Neural cell (in vitro differentiated cells): ENCODE data around the gene CYSRT1. TPM values are rescaled to one million over a fixed set of nuclear protein-coding genes. Genes with fewer than 3 reads are reported as not detected.

Experiments used
- H2AFZ ChIP-seq: fragments of 200-600, 300-800 bp; sonication (generic), shearing (Covaris generic); 2 replicates; pipeline ENCODE4 v1.6.0; 2014; ENCODE audit warnings: low read depth, mild to moderate bottlenecking, antibody characterized with exemption, low read length, moderate library complexity
- H3F3A ChIP-seq: fragments of 200-600 bp; shearing (Covaris generic); 2 replicates; pipeline ENCODE4 v1.6.1; 2016; ENCODE audit warnings: mild to moderate bottlenecking, moderate library complexity, mixed read lengths, antibody characterized with exemption, low read length; ENCODE audit not compliant: insufficient read depth, poor library complexity, severe bottlenecking
- H3K27ac ChIP-seq: fragments of 200-600, 300-800 bp; sonication (generic), shearing (Covaris generic); 2 replicates; pipeline ENCODE4 v1.5.1; 2014; ENCODE audit warnings: mild to moderate bottlenecking, low read length, moderate library complexity
- H3K27me3 ChIP-seq: fragments of 300-800, 200-600 bp; sonication (generic), shearing (Covaris generic); 2 replicates; pipeline ENCODE4 v1.6.0; 2014; ENCODE audit warnings: mild to moderate bottlenecking, low read depth, low read length, moderate library complexity; ENCODE audit not compliant: insufficient read depth
- H3K36me3 ChIP-seq: fragments of 300-800, 200-600 bp; sonication (generic), shearing (Covaris generic); 2 replicates; pipeline ENCODE4 v1.5.1; 2014; ENCODE audit warnings: mild to moderate bottlenecking, antibody characterized with exemption, low read length, moderate library complexity; ENCODE audit not compliant: insufficient read depth
- H3K4me2 ChIP-seq: fragments of 300-800, 200-600 bp; sonication (generic), shearing (Covaris generic); 2 replicates; pipeline ENCODE4 v1.6.0; 2014; ENCODE audit warnings: mild to moderate bottlenecking, low read length
- H3K4me3 ChIP-seq: fragments of 300-800, 200-600 bp; sonication (generic), shearing (Covaris generic); 2 replicates; pipeline ENCODE4 v1.5.1; 2014; ENCODE audit warnings: mild to moderate bottlenecking, low read length, moderate library complexity
- H3K79me2 ChIP-seq: fragments of 200-600 bp; shearing (Covaris generic); replicated peaks from 2 replicates; pipeline ENCODE4 v1.6.0; 2014; ENCODE audit warnings: mild to moderate bottlenecking, low read length, moderate library complexity; ENCODE audit not compliant: insufficient read depth
- H3K9ac ChIP-seq: fragments of 300-800, 200-600 bp; sonication (generic), shearing (Covaris generic); 2 replicates; pipeline ENCODE4 v1.6.1; 2016; ENCODE audit warnings: mild to moderate bottlenecking, low read length, mixed read lengths
- H3K9me2 ChIP-seq: fragments of 200-600 bp; shearing (Covaris generic); 2 replicates; pipeline ENCODE4 v1.6.1; 2016; ENCODE audit warnings: mild to moderate bottlenecking, low read length, mixed read lengths; ENCODE audit not compliant: insufficient read depth
- H3K9me3 ChIP-seq: fragments of 200-600, 300-800 bp; sonication (generic), shearing (Covaris generic); 2 replicates; pipeline ENCODE4 v1.6.1; 2016; ENCODE audit warnings: mild to moderate bottlenecking, mixed run types, low read length, moderate library complexity, mixed read lengths
- H4K20me1 ChIP-seq: fragments of 200-600 bp; shearing (Covaris generic); 2 replicates; pipeline ENCODE4 v1.6.1; 2016; ENCODE audit warnings: mild to moderate bottlenecking, mixed run types; ENCODE audit not compliant: insufficient read depth
- CTCF ChIP-seq: fragments of 450-650 bp; IDR thresholded peaks from 2 replicates; pipeline ENCODE4 v1.5.1; 2014; ENCODE audit warnings: antibody characterized with exemption, mild to moderate bottlenecking, moderate library complexity; ENCODE audit not compliant: poor library complexity, severe bottlenecking
- EP300 ChIP-seq: fragments of 450-650 bp; conservative IDR thresholded peaks from 2 replicates; pipeline ENCODE4 v1.6.1; 2014; ENCODE audit warnings: antibody characterized with exemption, mild to moderate bottlenecking, moderate library complexity; ENCODE audit not compliant: poor library complexity, severe bottlenecking
- EZH2 ChIP-seq: fragments of 200-600, 300-800 bp; shearing (Covaris generic), sonication (generic); IDR thresholded peaks from 2 replicates; pipeline ENCODE4 v1.6.1; 2014; ENCODE audit warnings: antibody characterized with exemption, low read length, borderline replicate concordance, mild to moderate bottlenecking; ENCODE audit not compliant: insufficient read depth, poor library complexity, severe bottlenecking
- MXI1 ChIP-seq: fragments of 450-650 bp; conservative IDR thresholded peaks from 2 replicates; pipeline ENCODE4 v1.6.1; 2014; ENCODE audit warnings: antibody characterized with exemption, mild to moderate bottlenecking; ENCODE audit not compliant: poor library complexity, severe bottlenecking
- POLR2AphosphoS5 ChIP-seq: IDR thresholded peaks from 2 replicates; pipeline ENCODE4 v1.6.1; 2012
- RAD21 ChIP-seq: fragments of 450-650 bp; conservative IDR thresholded peaks from 2 replicates; pipeline ENCODE4 v1.6.1; 2014; ENCODE audit warnings: antibody characterized with exemption, mild to moderate bottlenecking, moderate library complexity
- REST ChIP-seq: IDR thresholded peaks from 2 replicates; pipeline ENCODE4 v1.6.1; 2012; ENCODE audit warnings: borderline replicate concordance
- SMC3 ChIP-seq: fragments of 450-650 bp; conservative IDR thresholded peaks from 2 replicates; pipeline ENCODE4 v1.6.1; 2014; ENCODE audit warnings: antibody characterized with exemption, mild to moderate bottlenecking, moderate library complexity; ENCODE audit not compliant: poor library complexity
- TAF1 ChIP-seq: IDR thresholded peaks from 2 replicates; pipeline ENCODE4 v1.6.1; 2012; ENCODE audit warnings: low read depth
- polyA plus RNA-seq: library from polyadenylated mRNA; depleted of rRNA; stranded (reverse); fragments of >200 nt; gene quantifications from 2 replicates; pipeline ENCODE4 v1.2.3, GENCODE V29; 2014

Gene CYSRT1
- polyA plus RNA-seq, 1 donor from 2014 or later, result 3.3 TPM

- Histone ChIP-seq H3K79me2 (peaks cover 8% of the 10 kb centered on the region), H3F3A (no peaks in the 10 kb centered on the region), H3K4me2 (no peak within 1 kb of the TSS), H3K9ac (no peak within 1 kb of the TSS), H3K36me3 (no peaks in the 10 kb centered on the region), H3K27me3 (no peaks in the 10 kb centered on the region), H2AFZ (no peak within 1 kb of the TSS), H3K9me3 (no peaks in the 10 kb centered on the region), H3K9me2 (no peaks in the 10 kb centered on the region), H4K20me1 (no peaks in the 10 kb centered on the region), H3K4me3 (no peak within 1 kb of the TSS), H3K27ac (no peak within 1 kb of the TSS)
- no peak for TF ChIP-seq CTCF
- TF ChIP-seq REST, result no peak
- no peak for TF ChIP-seq SMC3
- TF ChIP-seq EZH2, result no peak
- TF ChIP-seq RAD21, result no peak
- TF ChIP-seq POLR2AphosphoS5, result no peak
- TF ChIP-seq MXI1, result no peak
- no peak for TF ChIP-seq TAF1
- TF ChIP-seq EP300, result no peak
These were observed 26.2 kb downstream of the CYSRT1 start, which contains the start of gene STPG3 for GRCh38 chr9:137251194-137251461. STPG3 (plus strand) TSS chr9:137251286; CDS start chr9:137251287, 1 bp downstream.

GRCh38 chr9:137251490-137252268, 26.7 kb downstream of the CYSRT1 start:
- H3F3A ChIP-seq, result no peaks in the 10 kb centered on the region
- H3K9me2 ChIP-seq, result no peaks in the 10 kb centered on the region
- H3K79me2 ChIP-seq, result peaks cover 10% of the 10 kb centered on the region
- H3K27ac ChIP-seq, result no peak overlapping the region
- H2AFZ ChIP-seq, result no peak overlapping the region
- H3K9me3 ChIP-seq, result no peaks in the 10 kb centered on the region
- TF ChIP-seq EZH2, result no peak
- no peak for TF ChIP-seq REST
- no peak for TF ChIP-seq MXI1
- no peak for TF ChIP-seq SMC3
- no peak for TF ChIP-seq RAD21
- no peak for TF ChIP-seq CTCF
- TF ChIP-seq EP300, result no peak
- no peak for TF ChIP-seq TAF1
- TF ChIP-seq POLR2AphosphoS5, result no peak
- H4K20me1 ChIP-seq, result no peaks in the 10 kb centered on the region
- H3K36me3 ChIP-seq, result no peaks in the 10 kb centered on the region
- H3K4me3 ChIP-seq, result no peak overlapping the region
- no peaks in the 10 kb centered on the region for H3K27me3 ChIP-seq
- no peak overlapping the region for H3K9ac ChIP-seq
- no peak overlapping the region for H3K4me2 ChIP-seq
